Nucleus accumbens (tissue), 56 donors: ENCODE results near the gene GMCL1.
"Not testable (repeated sequence)": the region's sequence is repeated elsewhere in the genome, so short reads cannot be mapped to it uniquely, and the experiment has no call there.

Experiments used
- DNase-seq, 56 donors: peaks; one replicate each; lab custom pipeline; 2025; lab: John Stamatoyannopoulos, UW

Gene GMCL1

GRCh38 chr2:69846182-69847067 is 17.0 kb downstream of the GMCL1 start:
- no peak for DNase-seq

GRCh38 chr2:69847068-69847828 is 17.8 kb downstream of the GMCL1 start:
- DNase-seq: no peak

- no peak for DNase-seq
Measured at GRCh38 chr2:69848186-69848790, 18.8 kb downstream of the GMCL1 start.

GRCh38 chr2:69858261-69858660 is 28.8 kb downstream of the GMCL1 start:
- DNase-seq: no peak

GRCh38 chr2:69863298-69863697 is 33.8 kb downstream of the GMCL1 start:
- no peak for DNase-seq

- DNase-seq: no peak
Measured at GRCh38 chr2:69888451-69888850, 59.0 kb downstream of the GMCL1 start.

- DNase-seq: no peak
Measured at GRCh38 chr2:69889302-69889701, 59.8 kb downstream of the GMCL1 start.

GRCh38 chr2:69890881-69891280 is 61.4 kb downstream of the GMCL1 start:
- no peak for DNase-seq

GRCh38 chr2:69892838-69893424 is 63.5 kb downstream of the GMCL1 start:
- DNase-seq: not testable (repeated sequence)

GRCh38 chr2:69893684-69894551 is 64.5 kb downstream of the GMCL1 start, which contains the start of gene SNRNP27:
Gene SNRNP27, plus strand, starts transcription at chr2:69893956. Its CDS starts 29 bp downstream, at chr2:69893985.
- DNase-seq: peak in 53 of 56 donors; percentile 22 to 89 (median 71)

- DNase-seq: not testable (repeated sequence)
Measured at GRCh38 chr2:69894737-69895136, 65.3 kb downstream of the GMCL1 start.

- peak in 12 of 56 donors; percentile 2 to 35 (median 14) for DNase-seq
Measured at GRCh38 chr2:69902213-69902922, 72.9 kb downstream of the GMCL1 start.

- DNase-seq: no peak
Measured at GRCh38 chr2:69907216-69907615, 77.8 kb downstream of the GMCL1 start.

GRCh38 chr2:69911985-69912563 is 82.6 kb downstream of the GMCL1 start:
- DNase-seq: no peak

- DNase-seq: peak; percentile 93 to 100 (median 100)
Measured at GRCh38 chr2:69914164-69914949, 84.9 kb downstream of the GMCL1 start.

- peak in 14 of 56 donors; percentile 20 to 100 (median 38) for DNase-seq
Measured at GRCh38 chr2:69914950-69915945, 85.8 kb downstream of the GMCL1 start, which contains the start of gene MXD1. Gene MXD1, plus strand, starts transcription at chr2:69915109. Its CDS starts 222 bp downstream, at chr2:69915331.
